IPS DF 4.7 (cell line): ENCODE data around the gene CNST.
"Not testable (repeated sequence)": the region's sequence is repeated elsewhere in the genome, so short reads cannot be mapped to it uniquely, and the experiment has no call there.

Source experiments
- DNase-seq: peaks from one replicate; pipeline ENCODE4 v3.0.0-alpha.2; 2013; ENCODE audit warnings: low spot score; ENCODE audit errors: extremely low read depth

CNST gene

DNA sequence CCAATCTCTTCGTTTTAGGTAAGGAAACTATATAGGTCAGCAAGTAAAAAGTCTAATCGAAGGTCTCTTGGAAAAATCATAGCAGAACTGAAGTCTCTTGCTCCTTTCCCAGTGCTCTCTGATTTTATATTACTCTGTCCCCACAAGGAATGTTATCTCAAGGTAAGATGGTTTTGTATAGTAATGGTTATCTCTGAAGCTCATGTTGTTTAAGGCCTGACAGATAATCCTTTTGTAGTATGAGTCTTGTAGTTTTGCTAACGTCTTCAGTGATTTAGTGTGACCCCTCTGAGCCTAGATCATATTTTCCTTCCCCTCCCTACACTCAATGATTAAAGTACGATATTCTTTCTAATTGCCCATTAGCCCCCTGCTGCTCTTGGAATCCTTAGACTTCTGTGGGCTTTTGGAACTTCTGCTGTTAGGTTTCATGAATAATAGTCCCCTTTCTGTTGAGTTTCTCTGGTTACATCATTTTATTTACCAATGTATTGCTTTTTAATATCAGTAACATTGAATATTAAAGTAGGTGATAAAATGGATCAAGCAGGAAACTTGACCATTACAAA lies 52.1 kb downstream of the CNST start:
- DNase-seq, result no peak

DNA sequence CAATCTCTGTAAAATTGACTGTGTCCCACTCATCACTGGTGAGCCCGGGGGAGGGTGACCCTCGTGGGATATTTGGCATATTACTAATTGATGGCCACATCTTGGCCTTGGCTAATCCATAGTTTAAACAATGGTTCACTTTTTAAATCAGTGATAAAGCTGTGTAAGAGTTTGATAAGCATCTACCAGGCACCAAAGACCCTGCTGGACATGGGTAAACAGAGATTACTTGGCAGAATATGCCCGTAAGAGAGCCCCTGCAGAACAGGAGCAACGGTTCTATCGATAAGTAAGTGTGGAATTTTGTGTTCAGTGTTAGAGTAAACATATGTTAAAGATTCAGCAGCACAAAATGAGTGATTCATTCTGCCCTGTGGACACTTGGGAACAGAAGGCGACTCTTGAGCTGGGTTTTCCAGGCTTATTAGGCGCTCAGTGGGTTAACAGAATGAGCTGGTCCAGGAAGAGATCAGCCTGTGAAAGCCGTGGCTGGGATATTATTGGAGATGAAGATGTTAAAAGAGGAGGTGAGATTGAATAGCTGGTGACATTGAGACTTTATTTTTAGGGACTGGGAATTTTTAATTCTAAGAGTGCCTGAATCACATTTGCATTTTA lies 55.9 kb downstream of the CNST start:
- DNase-seq, result no peak

DNA sequence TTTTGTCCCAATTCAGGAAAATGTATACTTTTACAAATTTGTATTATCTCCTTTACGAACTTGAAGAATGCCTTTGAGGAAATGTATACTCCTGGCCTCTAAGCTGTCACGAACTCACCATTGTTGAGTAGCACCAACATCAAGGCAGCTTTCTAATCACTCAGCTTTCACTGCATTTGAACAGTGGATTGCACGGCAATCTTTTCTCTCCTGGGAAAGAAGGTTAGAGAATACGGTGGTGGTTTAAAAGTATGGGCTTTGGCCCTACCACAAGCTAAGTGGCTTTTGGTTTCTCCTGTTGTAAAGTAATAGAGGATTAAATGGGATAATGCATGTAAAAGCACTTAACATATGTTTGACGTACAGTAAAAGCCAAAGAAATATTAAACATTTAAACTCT lies 57.8 kb downstream of the CNST start:
- DNase-seq, result no peak

DNA sequence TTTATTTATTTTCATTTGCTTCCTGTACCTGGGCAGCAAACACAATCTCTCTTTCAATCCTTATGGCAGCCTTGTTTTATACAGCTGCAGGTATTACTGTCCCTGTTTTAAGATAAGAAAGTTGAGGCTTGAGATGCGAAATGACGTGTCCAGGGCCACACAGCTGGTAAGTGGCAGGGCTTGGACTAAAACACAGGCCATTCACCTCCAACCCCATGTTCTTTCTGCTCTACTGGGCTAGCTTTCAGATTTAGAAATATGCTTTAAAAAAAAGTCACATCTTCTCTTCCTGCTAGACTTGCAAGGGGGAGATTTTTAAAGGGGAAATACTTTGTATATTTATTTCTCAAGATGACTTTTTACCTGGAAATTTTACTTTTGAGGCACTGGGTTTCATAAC lies 62.8 kb downstream of the CNST start:
- no peak for DNase-seq

DNA sequence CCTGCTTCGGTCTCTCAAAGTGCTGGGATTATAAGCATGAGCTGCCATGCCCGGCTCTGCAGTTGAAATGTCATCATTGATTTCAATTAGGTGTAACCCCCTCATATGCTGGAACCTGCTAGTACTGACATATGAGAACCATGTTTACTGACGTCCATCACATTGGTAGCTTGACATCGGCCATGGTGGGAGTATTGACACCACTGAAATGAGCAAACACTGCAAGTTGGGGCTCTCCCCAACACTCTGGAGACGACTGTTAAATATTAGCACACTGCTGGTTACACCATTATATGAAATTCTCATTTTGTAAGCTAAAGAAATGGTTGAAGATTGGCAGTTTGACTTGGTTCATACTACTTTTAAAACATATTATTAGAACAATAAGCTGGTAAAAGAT lies 63.7 kb downstream of the CNST start:
- DNase-seq, result no peak

DNA sequence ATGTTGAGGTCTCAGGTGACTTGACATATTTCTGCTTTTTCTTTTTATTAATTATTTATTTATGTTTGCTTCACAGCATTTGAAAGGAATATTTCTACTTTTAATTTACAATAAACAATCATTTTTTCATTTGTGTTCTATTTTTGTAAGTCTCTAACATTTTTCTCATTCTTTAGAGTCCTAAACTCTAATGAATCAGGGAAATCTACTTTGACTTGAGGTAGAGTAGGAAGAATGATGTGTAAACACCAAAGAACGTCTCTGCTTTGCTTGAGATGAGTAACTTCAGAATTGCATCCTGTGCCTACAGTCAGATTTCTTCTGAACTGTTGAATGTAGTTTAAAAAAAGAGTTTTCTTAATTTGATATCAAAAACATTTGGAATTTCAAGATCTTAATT lies 65.2 kb downstream of the CNST start:
- no peak for DNase-seq

DNA sequence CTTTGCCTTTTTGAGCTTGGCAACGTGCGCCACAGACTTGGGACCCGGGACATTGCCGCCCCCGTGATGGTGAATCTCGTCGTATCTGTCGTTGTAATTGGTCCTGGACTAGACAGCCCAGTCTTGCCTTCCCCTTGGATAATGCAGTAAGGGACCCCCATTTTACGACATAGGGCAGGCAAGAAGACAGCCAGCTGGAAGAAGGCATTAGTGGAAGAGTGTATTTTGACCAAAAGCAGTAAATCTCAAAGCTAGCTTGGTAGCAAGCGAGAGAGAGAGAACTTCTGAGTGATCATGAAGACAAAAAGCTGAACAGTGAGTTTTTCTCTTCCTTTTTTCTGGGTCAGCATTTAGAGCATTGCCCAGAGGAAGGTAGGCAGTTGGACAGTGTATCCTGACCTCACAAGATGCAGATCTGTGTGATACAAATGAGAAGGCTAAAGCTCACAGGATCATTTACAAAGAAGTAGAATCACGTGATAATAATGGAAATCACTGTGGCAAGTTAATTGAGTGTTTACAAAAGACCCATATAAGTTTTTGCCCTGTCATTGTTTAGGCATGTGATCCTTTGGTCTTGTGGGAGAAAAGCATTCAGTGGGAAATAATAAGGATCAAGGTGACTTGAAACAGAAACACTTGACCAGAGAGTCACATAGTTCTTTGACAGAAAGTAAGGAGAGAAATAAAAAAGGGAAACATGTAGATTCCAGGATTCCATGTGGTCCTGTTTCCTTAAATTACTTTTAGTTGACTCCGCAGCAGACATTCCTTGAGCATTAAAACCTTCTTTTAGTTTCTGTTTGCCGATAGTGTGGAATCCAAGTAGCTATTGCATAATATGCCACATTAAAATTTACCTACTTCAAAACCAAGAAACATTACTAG lies 66.3 kb downstream of the CNST start:
- no peak for DNase-seq

DNA sequence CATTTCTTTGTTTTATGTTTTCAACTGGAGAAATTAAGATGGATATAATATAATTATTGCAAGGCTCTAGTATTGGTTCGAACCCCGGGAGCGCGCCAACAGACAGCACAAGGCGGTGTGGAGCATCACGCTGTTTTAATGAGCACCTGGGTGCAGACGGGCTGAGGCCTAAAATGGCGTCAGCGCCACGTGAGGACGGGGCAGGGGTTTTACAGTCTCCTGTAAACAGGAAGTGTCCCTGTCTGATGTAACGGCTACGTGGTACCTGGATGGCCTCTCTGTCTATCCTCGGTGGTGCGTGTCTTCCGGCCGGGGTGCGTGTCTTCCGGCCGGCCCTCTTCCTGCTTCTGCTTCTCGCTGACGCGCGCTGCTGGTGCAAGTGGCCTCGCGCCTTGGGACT lies 68.4 kb downstream of the CNST start:
- not testable (repeated sequence) for DNase-seq

DNA sequence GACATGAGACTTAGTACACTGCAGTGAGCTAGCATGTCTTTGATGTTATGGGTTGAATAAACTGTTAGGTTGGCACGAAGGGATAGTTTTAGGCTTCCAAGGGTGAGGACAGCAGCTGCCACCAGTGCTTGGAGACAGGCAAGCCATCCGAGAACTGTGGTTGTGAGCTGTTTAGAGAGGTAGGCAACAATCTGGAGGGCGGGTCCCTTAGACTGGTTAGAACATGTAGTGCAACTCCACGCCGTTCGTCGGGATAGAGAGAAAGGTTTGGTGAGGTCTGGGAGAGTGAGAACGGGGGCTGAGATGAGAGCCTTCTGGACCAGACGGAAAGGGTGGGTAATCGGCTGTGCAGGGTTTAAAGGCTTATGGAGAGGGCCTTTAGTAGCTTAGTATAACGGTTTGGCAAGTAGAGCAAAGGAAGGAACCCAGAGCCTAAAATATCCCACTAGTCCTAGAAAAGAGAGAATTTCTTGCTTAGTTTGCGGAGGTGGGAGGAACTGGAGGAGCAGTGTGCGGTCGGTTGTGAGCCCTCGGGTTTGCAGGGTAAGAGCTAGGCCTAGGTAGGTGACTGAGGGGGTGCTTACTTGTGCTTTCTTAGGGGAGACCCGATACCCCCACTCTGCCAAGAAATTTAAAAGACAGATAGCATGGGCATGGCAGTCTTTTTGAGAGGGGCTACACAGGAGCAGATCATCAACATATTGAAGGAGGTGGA lies 72.8 kb downstream of the CNST start:
- DNase-seq, result no peak

DNA sequence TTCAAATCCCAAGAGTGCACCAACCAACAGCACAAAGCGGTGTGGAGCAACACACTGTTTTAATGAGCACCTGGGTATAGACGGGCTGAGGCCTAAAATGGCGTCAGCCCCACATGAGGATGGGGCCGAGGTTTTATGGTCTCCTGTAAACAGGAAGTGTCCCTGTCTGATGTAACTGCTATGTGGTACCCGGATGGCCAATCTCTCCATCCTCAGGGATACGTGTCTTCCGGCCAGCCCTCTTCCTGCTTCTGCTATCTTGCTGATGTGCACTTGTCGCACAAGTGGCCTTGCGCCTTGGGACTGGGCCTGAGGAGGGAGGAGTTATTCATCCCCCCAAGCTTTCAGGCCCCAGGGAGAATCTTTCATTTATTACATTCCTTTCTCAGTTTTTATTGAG lies 73.5 kb downstream of the CNST start:
- no peak for DNase-seq

DNA sequence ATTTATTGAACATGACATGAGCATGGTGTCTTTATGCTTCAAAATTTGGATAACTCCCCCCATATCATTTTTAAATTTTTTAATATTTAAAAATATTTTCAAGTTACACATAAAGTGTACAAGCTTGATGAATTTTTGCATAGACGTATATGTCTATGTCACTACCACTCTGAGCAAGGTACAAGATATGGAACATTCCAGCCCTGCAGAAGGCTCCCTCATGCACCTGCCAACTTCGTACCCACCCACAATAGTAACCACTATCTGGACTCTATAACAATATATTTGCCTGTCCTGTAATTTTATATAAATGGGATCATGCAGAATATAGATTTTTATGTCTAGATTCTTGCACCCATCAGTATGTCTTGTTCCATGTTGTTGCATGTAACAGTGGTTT lies 74.5 kb downstream of the CNST start:
- no peak for DNase-seq

DNA sequence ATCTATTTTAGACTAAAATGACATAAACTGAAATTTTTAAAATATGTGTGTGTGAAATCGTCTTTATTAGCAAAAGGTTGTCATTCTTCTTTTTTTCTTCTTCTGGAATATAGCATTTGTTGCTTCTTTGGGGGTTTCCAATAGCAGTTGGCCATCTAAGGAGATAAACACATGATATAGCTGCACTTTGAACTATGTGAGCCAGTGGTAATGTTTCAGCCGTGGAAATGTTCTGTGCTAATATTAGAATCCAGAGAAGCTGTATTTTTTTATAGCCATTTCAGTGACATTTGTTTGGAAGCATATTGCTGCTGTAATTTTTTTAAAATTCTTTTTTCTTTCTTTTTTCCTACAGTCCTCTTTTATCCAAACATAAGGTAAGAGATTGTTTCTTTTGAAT lies 75.1 kb downstream of the CNST start:
- DNase-seq, result no peak

DNA sequence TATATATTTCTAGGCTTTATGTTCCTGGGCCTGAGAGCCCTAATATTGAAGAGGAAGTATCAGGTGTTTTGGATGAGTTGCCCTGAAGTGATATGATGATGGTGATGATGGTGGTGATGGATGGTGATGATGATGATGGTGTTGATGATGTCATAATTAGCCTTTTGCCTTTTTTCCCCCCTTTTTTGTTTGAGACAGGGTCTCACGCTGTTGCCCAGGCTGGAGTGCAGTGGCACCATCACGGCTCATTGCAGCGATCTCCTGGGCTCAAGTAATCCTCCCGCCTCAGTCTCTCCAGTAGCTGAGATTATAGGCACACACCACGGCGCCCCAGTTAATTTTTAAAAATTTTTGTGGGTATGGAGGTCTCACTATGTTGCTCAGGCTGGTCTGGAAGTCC lies 76.5 kb downstream of the CNST start:
- DNase-seq, result no peak

DNA sequence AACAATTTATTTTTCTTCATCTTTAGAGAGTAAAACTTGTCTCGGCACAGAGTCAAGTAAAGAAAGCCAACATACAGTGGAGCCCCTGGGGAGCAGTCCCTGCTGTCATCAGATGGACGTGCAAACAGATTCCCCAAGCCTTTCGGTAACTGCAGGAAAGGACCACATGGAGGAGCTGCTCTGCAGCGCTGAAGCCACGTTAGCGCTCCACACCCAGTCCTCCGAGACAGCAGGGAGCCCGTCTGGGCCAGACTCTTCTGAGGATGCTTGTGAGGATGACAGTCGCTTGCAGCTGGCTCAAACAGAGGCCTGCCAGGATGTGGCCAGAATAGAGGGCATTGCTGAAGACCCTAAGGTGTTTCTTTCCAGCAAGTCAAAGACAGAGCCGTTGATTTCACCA lies 80.9 kb downstream of the CNST start:
- peak; percentile 46 for DNase-seq

DNA sequence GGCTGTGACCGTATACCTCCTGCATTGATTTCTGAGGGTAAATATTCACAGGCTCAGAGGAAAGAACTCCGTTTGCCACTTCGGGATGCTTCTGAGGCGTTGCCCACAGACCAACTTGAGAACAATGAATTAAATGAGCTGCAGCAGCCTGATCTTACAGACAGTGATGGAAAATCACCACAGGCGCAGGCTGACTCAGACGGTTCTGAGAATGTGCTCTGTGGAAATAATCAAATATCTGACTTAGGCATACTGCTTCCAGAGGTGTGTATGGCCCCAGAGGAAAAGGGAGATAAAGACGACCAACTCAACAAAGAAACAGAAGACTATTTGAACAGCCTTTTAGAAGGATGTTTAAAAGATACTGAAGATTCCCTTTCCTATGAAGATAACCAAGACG lies 81.3 kb downstream of the CNST start:
- DNase-seq, result no peak

DNA sequence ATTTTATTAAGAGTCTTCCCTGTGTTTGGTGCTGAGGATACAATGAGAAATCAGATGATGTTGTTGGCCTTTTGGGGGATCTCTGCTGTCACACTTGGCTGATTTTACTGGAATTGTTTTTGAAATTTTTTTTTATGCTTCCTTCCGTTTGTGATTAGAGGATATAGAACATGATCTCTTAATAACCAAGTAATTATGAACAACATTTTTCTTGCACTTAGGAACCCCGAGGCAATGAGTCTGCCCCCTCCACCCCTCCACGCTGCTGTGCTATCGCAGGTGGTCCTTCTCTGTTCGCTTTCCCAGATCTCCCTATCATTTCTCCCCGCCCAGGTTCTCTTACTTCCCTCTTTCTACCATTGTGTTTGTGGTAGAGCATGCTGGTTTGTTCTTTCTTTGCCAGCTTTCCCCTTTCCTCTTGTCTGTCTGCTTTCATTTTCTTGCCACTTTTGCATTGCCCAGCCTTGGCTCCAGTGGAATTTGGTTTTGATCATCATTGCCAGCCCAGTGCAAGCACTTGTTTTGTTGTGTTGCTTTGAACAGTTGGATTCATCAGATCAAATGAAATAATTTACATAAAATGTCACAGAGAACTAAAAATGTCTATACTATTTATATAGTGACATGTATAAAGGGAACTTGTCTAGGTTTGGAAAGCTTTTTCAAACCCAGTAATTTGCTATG lies 84.9 kb downstream of the CNST start:
- no peak for DNase-seq

DNA sequence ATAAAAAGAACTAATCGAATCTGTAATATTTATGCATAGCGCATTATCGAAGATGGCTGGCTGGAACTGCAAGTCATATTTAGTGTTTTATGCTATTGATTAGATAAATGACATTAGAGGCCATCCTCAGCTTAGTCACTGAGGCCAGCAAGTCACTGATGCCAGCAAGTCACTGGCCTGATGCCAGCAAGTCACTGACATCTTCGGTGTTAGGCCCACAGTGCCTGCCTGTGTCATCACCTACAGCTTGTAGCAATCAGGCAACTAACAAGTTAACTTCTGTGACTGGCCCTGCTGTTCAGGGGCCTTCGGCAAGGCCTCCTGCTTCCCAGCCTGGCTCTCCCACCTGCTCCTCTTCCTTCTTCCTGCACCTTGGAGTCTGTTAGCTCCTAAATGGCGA lies 92.3 kb downstream of the CNST start:
- DNase-seq, result no peak

DNA sequence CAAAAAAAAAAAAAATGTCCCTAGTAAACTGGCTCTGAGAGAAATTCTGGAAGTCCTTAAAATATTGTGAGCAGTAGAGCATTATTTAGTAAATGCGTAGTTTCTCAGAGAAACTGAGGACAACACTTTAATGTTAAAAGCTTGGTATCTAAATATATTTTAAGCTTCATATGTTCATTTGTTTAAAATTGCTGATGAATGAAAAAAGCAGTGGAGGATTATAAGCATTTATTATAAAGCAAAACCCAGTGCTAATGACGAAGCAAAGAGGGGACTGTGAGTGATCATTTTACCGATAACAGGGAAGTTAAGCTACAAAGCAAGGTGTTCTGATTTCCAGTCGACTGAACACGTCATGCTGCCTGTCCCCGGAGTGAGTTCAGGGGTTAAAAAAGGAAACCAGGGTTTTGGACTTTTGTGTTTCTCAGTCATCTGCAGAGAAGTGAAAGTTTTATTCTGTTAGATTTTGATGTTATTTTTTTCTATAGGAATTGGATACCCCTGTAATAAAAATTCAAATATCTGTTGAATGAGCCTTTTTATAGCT lies 93.4 kb downstream of the CNST start:
- no peak for DNase-seq

DNA sequence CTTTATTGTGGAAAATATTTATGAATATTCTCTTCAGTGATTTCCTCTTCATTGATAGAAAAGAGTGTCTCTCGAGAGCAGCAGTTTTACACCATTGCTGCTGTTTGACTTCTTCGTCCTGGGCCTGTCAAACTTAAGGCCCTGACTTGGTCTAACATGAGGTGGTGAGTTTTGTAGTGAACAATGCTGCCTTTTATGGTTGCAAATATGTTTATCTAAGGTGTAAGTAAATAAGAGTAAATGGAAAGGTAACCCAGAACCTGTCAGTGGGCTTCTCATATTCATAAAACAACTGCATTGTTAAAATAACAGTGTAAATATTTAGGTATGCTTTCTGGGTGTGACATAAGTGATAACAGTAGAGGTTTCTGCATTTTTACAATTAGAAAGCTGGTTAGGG lies 95.2 kb downstream of the CNST start:
- DNase-seq, result no peak

DNA sequence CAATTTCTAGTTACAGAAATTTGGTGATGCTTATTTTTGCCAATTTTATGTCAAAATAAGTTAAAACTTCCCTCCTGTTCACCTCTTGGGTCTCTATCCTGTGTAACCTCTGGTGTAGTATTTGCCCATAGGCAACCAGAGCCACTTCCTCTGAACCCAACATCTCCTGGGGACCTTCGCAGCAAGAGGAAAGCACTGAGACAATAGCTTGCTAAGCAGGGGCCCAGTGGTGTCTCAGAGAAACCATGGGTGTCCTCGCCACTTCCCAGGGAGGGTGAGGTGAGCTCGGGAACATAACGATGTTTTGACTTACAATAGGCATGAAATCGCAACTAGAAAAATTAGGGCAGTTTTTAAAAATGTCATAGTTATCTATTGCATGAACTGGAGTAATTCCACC lies 101.5 kb downstream of the CNST start:
- DNase-seq, result no peak

DNA sequence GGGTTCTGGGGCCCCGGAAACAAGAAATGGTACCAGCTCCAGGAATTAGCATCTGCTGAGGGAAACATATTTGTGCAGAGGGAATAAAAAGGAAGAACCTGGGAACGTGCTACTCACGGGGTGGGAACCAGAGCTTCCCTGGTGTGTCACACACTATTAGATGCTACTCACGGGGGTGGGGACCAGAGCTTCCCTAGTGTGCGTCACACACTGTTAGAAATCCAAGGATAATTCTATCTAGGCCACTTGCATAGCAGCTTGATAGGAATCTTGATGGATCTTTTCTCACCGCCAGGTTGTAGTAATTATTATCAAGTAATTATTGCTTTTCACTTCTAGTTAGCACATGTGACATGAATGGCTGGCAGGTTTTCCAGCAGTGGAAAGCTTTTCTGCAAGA lies 103.4 kb downstream of the CNST start:
- DNase-seq, result no peak
